Cardiac septum (tissue), 1 donor: Measurements from ENCODE around the gene MYOZ2. TPM values are rescaled to one million over a fixed set of nuclear protein-coding genes. Genes with fewer than 3 reads are reported as not detected.
"Not testable (repeated sequence)": the region's sequence is repeated elsewhere in the genome, so short reads cannot be mapped to it uniquely, and the experiment has no call there.

Source experiments
- DNase-seq: peaks from one replicate; pipeline ENCODE4 v3.0.0-alpha.2; 2020; ENCODE audit warnings: low spot score
- intact Hi-C: fragments of 100-400 bp; cut with DNase I; formaldehyde crosslinking; loops from one replicate; pipeline ENCODE4 v1.14.0; 2022
- total RNA-seq: library from RNA; stranded (reverse); fragmentation: NEBNext Ultra II Directional; extraction: Animal tissue kit (Norgen Biotek cat#: 25700); gene quantifications from one replicate; pipeline ENCODE4 v1.2.1, GENCODE V29; 2021
- donor health status: DM: no; HTN: no; CAD: no.

Gene MYOZ2
- total RNA-seq, 1 donor from 2014 or later: 727 TPM

- intact Hi-C loops: not testable (repeated sequence)
- peak; percentile 72 for DNase-seq
Observed at GRCh38 chr4:119173729-119174361, 38.2 kb downstream of the MYOZ2 start.

- intact Hi-C loops: no loop called here
- no peak for DNase-seq
Observed at GRCh38 chr4:119179011-119179410, 43.4 kb downstream of the MYOZ2 start.

GRCh38 chr4:119184128-119184527 lies 48.5 kb downstream of the MYOZ2 start:
- intact Hi-C loops: no loop called here
- DNase-seq: no peak

- DNase-seq: no peak
- intact Hi-C loops: no loop called here
Observed at GRCh38 chr4:119189638-119190037, 54.0 kb downstream of the MYOZ2 start.

GRCh38 chr4:119190354-119190753 lies 54.7 kb downstream of the MYOZ2 start:
- intact Hi-C loops: no loop called here
- DNase-seq: no peak

- DNase-seq: no peak
- intact Hi-C loops: no loop called here
Observed at GRCh38 chr4:119191505-119191904, 55.9 kb downstream of the MYOZ2 start.

- intact Hi-C loops: no loop called here
- DNase-seq: no peak
Observed at GRCh38 chr4:119197772-119198212, 62.2 kb downstream of the MYOZ2 start.

- no peak for DNase-seq
- intact Hi-C loops: no loop called here
Observed at GRCh38 chr4:119204916-119205315, 69.3 kb downstream of the MYOZ2 start.

- DNase-seq: no peak
- intact Hi-C loops: no loop called here
Observed at GRCh38 chr4:119205690-119206089, 70.1 kb downstream of the MYOZ2 start.

- intact Hi-C loops: no loop called here
- no peak for DNase-seq
Observed at GRCh38 chr4:119206178-119206577, 70.5 kb downstream of the MYOZ2 start.

GRCh38 chr4:119207051-119207450 lies 71.4 kb downstream of the MYOZ2 start:
- DNase-seq: no peak
- intact Hi-C loops: no loop called here

GRCh38 chr4:119209077-119209476 lies 73.4 kb downstream of the MYOZ2 start:
- DNase-seq: no peak
- intact Hi-C loops: no loop called here

GRCh38 chr4:119209586-119209985 lies 74.0 kb downstream of the MYOZ2 start:
- intact Hi-C loops: no loop called here
- DNase-seq: no peak

- intact Hi-C loops: loop anchor here (5.0 to 10.0 kb wide), 5 partner anchors 72 to 466 kb away; no protein-coding TSS in a partner anchor
Observed at GRCh38 chr4:119210775-119211174, 75.1 kb downstream of the MYOZ2 start.

GRCh38 chr4:119211867-119212233 lies 76.2 kb downstream of the MYOZ2 start:
- intact Hi-C loops: loop anchor here (2.0 to 10.0 kb wide), 6 partner anchors 70 to 467 kb away; no protein-coding TSS in a partner anchor
- no peak for DNase-seq

More at GRCh38 chr4:119210775-119211174, 75.1 kb downstream of the MYOZ2 start:
- no peak for DNase-seq

GRCh38 chr4:119212234-119212963 lies 76.8 kb downstream of the MYOZ2 start, which contains the start of gene USP53:
TSS of gene USP53 (plus strand) at chr4:119212713. CDS start at chr4:119239760, 27,047 bp downstream.
- intact Hi-C loops: loop anchor here (2.0 to 10.0 kb wide), 6 partner anchors 70 to 468 kb away; no protein-coding TSS in a partner anchor
- peak; percentile 98 for DNase-seq

- intact Hi-C loops: loop anchor here (2.0 to 10.0 kb wide), 6 partner anchors 69 to 468 kb away; no protein-coding TSS in a partner anchor
- DNase-seq: peak; percentile 92
Observed at GRCh38 chr4:119212964-119213606, 77.5 kb downstream of the MYOZ2 start.

- no peak for DNase-seq
- intact Hi-C loops: loop anchor here (10.0 kb wide), 1 partner anchor 473 kb away; no protein-coding TSS in a partner anchor
Observed at GRCh38 chr4:119218093-119218492, 82.5 kb downstream of the MYOZ2 start.

- intact Hi-C loops: no loop called here
- DNase-seq: no peak
Observed at GRCh38 chr4:119221412-119221811, 85.8 kb downstream of the MYOZ2 start.

- intact Hi-C loops: no loop called here
- DNase-seq: no peak
Observed at GRCh38 chr4:119227690-119228089, 92.1 kb downstream of the MYOZ2 start.
